ENCODE data around the gene UBQLN3. TPM values are rescaled to one million over a fixed set of nuclear protein-coding genes. Genes with fewer than 3 reads are reported as not detected.

The UBQLN3 gene
- total RNA-seq, 2 experiments from 2014 or later = not detected

DNA sequence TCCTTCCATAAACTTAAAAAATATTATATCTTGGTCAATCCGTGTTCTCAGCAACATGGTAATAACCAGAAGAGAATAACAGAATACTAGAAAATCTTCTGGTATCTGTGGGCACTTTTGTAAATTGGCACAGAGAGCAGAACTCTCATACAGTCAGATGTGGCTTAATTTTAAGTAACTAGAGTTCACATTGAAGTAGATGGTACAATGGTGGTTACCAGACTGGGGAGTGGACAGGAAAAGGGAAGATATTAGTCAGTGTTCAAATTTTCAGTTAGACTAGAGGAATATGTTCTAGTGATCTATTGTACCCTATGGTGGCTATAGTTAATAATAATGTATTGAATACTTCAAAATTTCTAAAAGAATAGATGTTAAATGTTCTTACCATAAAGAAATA is 31.7 kb upstream of the UBQLN3 start:
- Histone ChIP-seq H3K27ac (ENCODE audit: low read depth, low read length, poor library complexity, severe bottlenecking) (no peak overlapping the region), H3K4me3 (ENCODE audit: low read depth, low read length, poor library complexity, severe bottlenecking) (no peak overlapping the region), H4K20me1 (ENCODE audit: insufficient read depth, low read length) (no peaks in the 10 kb centered on the region), H3K9me3 (ENCODE audit: low read length) (no peaks in the 10 kb centered on the region), H3K4me1 (ENCODE audit: insufficient read depth, low read length, poor library complexity, severe bottlenecking) (no peaks in the 10 kb centered on the region), H3K36me3 (ENCODE audit: insufficient read depth, low read length) (no peaks in the 10 kb centered on the region), H3K9me2 (ENCODE audit: insufficient read depth, low read length) (no peaks in the 10 kb centered on the region), H3K79me2 (ENCODE audit: insufficient read depth, low read depth, low read length) (no peaks in the 10 kb centered on the region), H2AFZ (ENCODE audit: low read length) (no peak overlapping the region), H3K4me2 (ENCODE audit: low read length) (no peak overlapping the region)
- ChIA-PET POLR2A (no interaction called here), CTCF (ENCODE audit: unreplicated experiment) (no interaction called here)
- BruUV-seq (replicated peaks) = no TSS peak
- no peak for TF ChIP-seq EZH2phosphoT487 (IDR thresholded peaks at IDR 0.05; ENCODE audit: borderline replicate concordance, low read depth, low read length)
- TF ChIP-seq, protein P1, sequence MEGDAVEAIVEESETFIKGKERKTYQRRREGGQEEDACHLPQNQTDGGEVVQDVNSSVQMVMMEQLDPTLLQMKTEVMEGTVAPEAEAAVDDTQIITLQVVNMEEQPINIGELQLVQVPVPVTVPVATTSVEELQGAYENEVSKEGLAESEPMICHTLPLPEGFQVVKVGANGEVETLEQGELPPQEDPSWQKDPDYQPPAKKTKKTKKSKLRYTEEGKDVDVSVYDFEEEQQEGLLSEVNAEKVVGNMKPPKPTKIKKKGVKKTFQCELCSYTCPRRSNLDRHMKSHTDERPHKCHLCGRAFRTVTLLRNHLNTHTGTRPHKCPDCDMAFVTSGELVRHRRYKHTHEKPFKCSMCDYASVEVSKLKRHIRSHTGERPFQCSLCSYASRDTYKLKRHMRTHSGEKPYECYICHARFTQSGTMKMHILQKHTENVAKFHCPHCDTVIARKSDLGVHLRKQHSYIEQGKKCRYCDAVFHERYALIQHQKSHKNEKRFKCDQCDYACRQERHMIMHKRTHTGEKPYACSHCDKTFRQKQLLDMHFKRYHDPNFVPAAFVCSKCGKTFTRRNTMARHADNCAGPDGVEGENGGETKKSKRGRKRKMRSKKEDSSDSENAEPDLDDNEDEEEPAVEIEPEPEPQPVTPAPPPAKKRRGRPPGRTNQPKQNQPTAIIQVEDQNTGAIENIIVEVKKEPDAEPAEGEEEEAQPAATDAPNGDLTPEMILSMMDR (conservative IDR thresholded peaks at IDR 0.05; ENCODE audit: low read length) = no peak
- intact Hi-C loops (cut with micrococcal nuclease; ENCODE audit: unreplicated experiment) = no loop called here
- no peak for DNase-seq (ENCODE audit: low spot score)

DNA sequence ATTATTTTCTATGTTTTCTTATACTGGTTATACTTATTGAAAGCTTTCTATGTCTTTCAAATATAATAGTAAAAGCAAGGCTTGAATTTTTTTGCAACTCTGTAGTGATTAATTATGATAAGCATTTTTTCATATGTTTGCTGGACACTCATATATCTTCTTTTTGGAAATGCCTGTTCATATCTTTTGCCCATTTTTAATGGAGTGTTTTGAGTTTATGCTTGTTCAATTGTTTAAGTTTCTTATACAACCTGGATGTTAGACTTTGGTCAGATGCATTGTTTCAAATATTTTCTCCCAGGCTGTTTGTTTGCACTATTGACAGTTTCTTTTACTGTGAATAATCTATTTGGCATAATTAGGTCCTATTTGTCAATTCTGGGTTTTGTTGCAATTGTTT is 26.7 kb upstream of the UBQLN3 start:
- no peak for DNase-seq (ENCODE audit: low spot score)
- no peak overlapping the region for H3K27ac ChIP-seq (ENCODE audit: low read depth, low read length, poor library complexity, severe bottlenecking)
- no peaks in the 10 kb centered on the region for H4K20me1 ChIP-seq (ENCODE audit: insufficient read depth, low read length)
- H2AFZ ChIP-seq (ENCODE audit: low read length) = no peak overlapping the region
- H3K9me3 ChIP-seq (ENCODE audit: low read length) = no peaks in the 10 kb centered on the region
- no peak overlapping the region for H3K4me2 ChIP-seq (ENCODE audit: low read length)
- H3K9me2 ChIP-seq (ENCODE audit: insufficient read depth, low read length) = no peaks in the 10 kb centered on the region
- TF ChIP-seq, protein P1 (conservative IDR thresholded peaks at IDR 0.05; ENCODE audit: low read length) = no peak
- TF ChIP-seq EZH2phosphoT487 (IDR thresholded peaks at IDR 0.05; ENCODE audit: borderline replicate concordance, low read depth, low read length) = no peak
- no peaks in the 10 kb centered on the region for H3K79me2 ChIP-seq (ENCODE audit: insufficient read depth, low read depth, low read length)
- H3K36me3 ChIP-seq (ENCODE audit: insufficient read depth, low read length) = no peaks in the 10 kb centered on the region
- ChIA-PET CTCF (ENCODE audit: unreplicated experiment) (no interaction called here), POLR2A (interaction anchor here (0.6 kb wide), 1 partner anchor 34 kb away, joined by 3 read pairs; no protein-coding TSS in a partner anchor)
- no peaks in the 10 kb centered on the region for H3K4me1 ChIP-seq (ENCODE audit: insufficient read depth, low read length, poor library complexity, severe bottlenecking)
- intact Hi-C loops (cut with micrococcal nuclease; ENCODE audit: unreplicated experiment) = no loop called here
- H3K4me3 ChIP-seq (ENCODE audit: low read depth, low read length, poor library complexity, severe bottlenecking) = no peak overlapping the region
- no TSS peak for BruUV-seq (replicated peaks)

DNA sequence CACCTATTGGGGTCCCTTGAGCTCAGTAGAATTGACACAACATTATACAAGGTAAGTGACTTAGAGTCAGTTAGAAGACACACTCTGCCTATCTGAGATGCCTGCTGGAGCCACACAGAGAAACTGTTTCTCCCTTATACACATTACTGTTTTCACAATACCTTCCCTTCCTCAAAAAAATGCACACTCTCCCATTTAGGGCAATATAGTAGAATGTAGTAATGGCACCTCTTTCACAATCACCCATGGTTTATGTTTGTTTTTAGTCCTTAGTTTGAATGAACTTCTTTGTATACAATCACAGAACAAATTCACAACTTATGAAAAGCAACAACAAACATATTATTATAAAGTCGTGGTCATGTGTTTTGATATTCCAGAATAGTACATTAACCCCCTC is 24.3 kb upstream of the UBQLN3 start:
- H3K4me2 ChIP-seq (ENCODE audit: low read length) = no peak overlapping the region
- BruUV-seq (replicated peaks) = no TSS peak
- no peak overlapping the region for H3K27ac ChIP-seq (ENCODE audit: low read depth, low read length, poor library complexity, severe bottlenecking)
- TF ChIP-seq, protein P1 (conservative IDR thresholded peaks at IDR 0.05; ENCODE audit: low read length) = no peak
- TF ChIP-seq EZH2phosphoT487 (IDR thresholded peaks at IDR 0.05; ENCODE audit: borderline replicate concordance, low read depth, low read length) = no peak
- H3K9me2 ChIP-seq (ENCODE audit: insufficient read depth, low read length) = no peaks in the 10 kb centered on the region
- no peak for DNase-seq (ENCODE audit: low spot score)
- H3K4me1 ChIP-seq (ENCODE audit: insufficient read depth, low read length, poor library complexity, severe bottlenecking) = no peaks in the 10 kb centered on the region
- CTCF ChIA-PET (ENCODE audit: unreplicated experiment) = no interaction called here
- intact Hi-C loops (cut with micrococcal nuclease; ENCODE audit: unreplicated experiment) = no loop called here
- H4K20me1 ChIP-seq (ENCODE audit: insufficient read depth, low read length) = no peaks in the 10 kb centered on the region
- H3K4me3 ChIP-seq (ENCODE audit: low read depth, low read length, poor library complexity, severe bottlenecking) = no peak overlapping the region
- no peaks in the 10 kb centered on the region for H3K9me3 ChIP-seq (ENCODE audit: low read length)
- no peaks in the 10 kb centered on the region for H3K79me2 ChIP-seq (ENCODE audit: insufficient read depth, low read depth, low read length)
- H2AFZ ChIP-seq (ENCODE audit: low read length) = no peak overlapping the region
- no peaks in the 10 kb centered on the region for H3K36me3 ChIP-seq (ENCODE audit: insufficient read depth, low read length)
- POLR2A ChIA-PET = interaction anchor here (1.0 kb wide), 1 partner anchor 15 kb away, joined by 3 read pairs; no protein-coding TSS in a partner anchor
